ENCODE data around the gene ARHGEF28.

GRCh38 chr5:73968729-73969128, 342.7 kb downstream of the ARHGEF28 start:
- TF ChIP-seq POLR2AphosphoS5 (IDR thresholded peaks at IDR 0.05; ENCODE audit: low read depth, low read length) (no peak), POLR2A (IDR thresholded peaks at IDR 0.05; ENCODE audit: low read depth, low read length) (no peak), TAF1 (IDR thresholded peaks at IDR 0.05; ENCODE audit: borderline replicate concordance, low read depth, low read length) (no peak)
